GM13977 (cell line): ENCODE data around the gene ERC1.
A peak's percentile ranks its signal among the peaks of the same experiment; 100 is the strongest.

Experiments used
- DNase-seq: peaks from one replicate; pipeline ENCODE4 v3.0.0; 2012; ENCODE audit warnings: low spot score
- in situ Hi-C: fragments of 300-500 bp; cut with MboI; formaldehyde crosslinking; loops from one replicate; pipeline ENCODE4 v1.12.0; 2022; ENCODE audit warnings: low sequenced_read_pairs, low pct_unique_long_range_greater_than_20kb, mixed read lengths, inconsistent platforms; ENCODE audit not compliant: unreplicated experiment
- TF ChIP-seq, protein P1 (sequence below): IDR thresholded peaks from 2 replicates; pipeline ENCODE4 v1.5.1; 2012; ENCODE audit warnings: mild to moderate bottlenecking, control low read depth; ENCODE audit not compliant: insufficient read depth; ENCODE audit errors: extremely low read depth, missing control alignments

The ERC1 gene

DNA sequence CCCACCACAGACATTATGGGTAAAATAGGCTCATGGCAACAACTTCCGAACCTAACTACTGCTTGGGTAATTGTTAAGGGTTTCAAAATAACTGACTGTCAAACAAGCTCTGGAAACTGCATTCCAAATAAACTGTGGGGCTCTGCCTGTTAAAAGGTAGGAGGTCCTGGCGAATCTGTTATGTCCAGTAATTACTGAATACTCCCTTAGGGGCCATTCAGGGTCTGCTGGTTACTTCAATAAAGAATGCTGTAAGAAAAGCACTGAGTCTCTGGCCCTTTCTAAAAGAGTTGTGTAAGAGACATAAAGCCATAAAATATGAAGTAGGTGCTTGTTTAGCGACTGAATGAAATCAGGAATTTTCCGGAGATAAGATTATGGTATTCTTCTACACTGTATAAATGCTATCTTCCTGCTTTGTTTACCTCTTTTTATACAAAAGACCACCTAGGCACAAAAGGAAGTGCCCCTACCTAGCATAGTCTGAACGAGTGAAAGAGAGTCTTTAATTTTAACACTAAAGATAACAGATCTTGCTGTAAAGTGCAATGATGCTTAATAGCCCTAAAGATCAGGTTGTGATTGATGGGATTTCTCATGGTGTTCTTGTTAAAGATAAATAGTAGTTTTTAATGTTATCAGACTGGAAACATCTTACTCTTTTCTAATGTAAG, 475.6 kb downstream of the ERC1 start:
- TF ChIP-seq, protein P1, sequence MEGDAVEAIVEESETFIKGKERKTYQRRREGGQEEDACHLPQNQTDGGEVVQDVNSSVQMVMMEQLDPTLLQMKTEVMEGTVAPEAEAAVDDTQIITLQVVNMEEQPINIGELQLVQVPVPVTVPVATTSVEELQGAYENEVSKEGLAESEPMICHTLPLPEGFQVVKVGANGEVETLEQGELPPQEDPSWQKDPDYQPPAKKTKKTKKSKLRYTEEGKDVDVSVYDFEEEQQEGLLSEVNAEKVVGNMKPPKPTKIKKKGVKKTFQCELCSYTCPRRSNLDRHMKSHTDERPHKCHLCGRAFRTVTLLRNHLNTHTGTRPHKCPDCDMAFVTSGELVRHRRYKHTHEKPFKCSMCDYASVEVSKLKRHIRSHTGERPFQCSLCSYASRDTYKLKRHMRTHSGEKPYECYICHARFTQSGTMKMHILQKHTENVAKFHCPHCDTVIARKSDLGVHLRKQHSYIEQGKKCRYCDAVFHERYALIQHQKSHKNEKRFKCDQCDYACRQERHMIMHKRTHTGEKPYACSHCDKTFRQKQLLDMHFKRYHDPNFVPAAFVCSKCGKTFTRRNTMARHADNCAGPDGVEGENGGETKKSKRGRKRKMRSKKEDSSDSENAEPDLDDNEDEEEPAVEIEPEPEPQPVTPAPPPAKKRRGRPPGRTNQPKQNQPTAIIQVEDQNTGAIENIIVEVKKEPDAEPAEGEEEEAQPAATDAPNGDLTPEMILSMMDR, result no peak
- in situ Hi-C loops, result no loop called here
- no peak for DNase-seq

DNA sequence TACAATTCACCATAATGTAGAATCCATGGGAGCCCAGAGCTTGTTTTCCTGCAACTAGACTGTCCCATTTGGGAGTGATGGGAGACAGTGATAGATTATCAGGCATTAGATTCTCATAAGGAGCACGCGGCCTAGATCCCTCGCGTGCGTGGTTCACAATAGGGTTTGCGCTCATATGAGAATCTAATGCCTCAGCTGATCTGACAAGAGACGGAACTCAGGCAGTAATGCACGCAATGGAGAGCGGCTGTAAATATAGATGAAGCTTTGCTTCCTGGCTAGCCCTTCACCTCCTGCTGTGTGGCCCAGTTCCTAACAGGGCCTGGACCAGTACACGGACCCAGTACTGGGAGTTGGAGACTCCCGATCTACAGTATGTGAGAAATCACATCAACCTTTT, 476.7 kb downstream of the ERC1 start:
- TF ChIP-seq, protein P1, result no peak
- no peak for DNase-seq
- in situ Hi-C loops, result no loop called here

DNA sequence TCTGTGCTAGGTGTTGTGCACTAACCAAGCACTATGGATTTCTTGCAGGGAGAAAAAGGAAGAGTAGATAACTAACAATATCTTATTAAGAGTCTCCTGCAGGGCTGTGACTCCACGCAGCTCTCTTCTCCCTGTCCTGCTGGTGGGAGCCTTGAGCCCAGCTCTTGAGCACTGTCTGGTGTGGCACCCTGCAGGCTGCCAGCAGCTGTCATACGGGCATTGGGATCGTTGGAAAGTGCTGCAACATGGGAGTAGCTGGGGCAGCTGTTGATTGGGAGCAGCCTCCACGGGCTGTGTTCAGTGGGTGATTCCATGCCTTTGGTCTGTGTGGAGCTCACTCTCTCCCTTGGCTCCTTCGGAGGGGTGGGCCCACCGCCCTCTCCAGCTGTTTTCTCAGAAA, 478.0 kb downstream of the ERC1 start:
- TF ChIP-seq, protein P1, result no peak
- DNase-seq, result no peak
- in situ Hi-C loops, result no loop called here

DNA sequence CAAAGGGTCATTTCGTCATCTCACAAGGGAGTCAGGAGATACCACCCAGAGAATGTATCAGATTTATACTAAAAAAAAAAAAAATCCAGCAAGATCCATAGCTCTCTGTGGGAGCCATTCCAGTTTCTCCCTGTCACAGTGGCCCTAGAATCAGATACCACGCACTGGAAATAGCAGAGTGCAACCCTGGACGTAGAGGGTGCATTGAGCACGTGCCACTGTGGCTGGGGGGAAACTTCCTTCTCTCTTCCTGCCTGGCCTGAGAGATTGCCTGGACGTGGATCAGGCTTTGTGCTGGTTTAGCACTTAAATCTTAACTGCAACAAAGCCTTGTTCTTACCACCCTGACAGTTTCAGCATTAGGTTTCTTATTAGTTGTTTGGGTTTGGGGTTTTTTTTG, 479.0 kb downstream of the ERC1 start:
- in situ Hi-C loops, result no loop called here
- DNase-seq, result no peak
- TF ChIP-seq, protein P1, result no peak

DNA sequence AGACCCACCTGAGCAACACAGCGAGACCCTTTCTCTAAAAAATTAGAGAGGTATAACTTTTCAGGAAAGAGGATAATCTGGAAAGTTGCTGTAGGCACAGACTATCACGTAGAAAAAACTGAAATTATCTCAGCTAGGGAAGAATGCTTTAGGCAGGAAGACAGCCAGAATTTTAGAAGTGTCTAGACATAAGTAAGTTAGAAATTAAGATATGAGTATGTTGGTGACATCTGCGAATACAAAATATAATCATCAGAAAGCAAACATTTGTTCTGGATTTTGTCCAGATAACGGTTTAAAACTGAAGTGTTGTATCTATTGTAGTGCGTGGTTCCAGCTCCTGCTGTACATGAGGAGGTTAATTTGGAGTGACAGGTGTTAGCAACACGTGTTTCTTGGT, 480.2 kb downstream of the ERC1 start:
- in situ Hi-C loops, result no loop called here
- TF ChIP-seq, protein P1, result no peak
- no peak for DNase-seq

DNA sequence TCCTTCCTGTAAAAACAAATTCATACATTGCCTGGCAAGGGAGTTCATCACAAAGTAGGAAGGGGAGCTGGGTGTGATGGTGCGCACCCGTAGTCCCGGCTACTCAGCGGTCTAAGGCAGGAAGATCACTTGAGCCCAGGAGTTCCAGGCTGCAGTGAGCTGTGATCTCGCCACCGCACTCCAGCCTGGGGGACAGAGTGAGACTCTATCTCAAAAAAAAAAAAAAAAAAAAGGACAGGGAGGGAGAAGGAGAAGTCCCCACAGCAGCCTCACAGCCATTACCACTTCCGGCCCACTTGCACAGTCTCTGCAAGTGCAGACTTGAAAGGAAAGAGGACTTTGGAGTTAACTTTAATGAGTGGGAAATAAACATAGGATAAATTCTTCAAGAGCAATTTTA, 482.4 kb downstream of the ERC1 start:
- peak; percentile 32 for DNase-seq

More for the DNA sequence above, 482.4 kb downstream of the ERC1 start:
- TF ChIP-seq, protein P1, result no peak
- in situ Hi-C loops, result no loop called here
